NOMO-1 treated with dmso at 0.1 percent for 144 hours (cell line): ENCODE results near the gene TMEM109.

ENCODE experiments used
- DNase-seq: peaks from one replicate; lab custom pipeline; 2025; ENCODE audit not compliant: unreplicated experiment; lab: John Stamatoyannopoulos, UW

TMEM109 gene

DNA sequence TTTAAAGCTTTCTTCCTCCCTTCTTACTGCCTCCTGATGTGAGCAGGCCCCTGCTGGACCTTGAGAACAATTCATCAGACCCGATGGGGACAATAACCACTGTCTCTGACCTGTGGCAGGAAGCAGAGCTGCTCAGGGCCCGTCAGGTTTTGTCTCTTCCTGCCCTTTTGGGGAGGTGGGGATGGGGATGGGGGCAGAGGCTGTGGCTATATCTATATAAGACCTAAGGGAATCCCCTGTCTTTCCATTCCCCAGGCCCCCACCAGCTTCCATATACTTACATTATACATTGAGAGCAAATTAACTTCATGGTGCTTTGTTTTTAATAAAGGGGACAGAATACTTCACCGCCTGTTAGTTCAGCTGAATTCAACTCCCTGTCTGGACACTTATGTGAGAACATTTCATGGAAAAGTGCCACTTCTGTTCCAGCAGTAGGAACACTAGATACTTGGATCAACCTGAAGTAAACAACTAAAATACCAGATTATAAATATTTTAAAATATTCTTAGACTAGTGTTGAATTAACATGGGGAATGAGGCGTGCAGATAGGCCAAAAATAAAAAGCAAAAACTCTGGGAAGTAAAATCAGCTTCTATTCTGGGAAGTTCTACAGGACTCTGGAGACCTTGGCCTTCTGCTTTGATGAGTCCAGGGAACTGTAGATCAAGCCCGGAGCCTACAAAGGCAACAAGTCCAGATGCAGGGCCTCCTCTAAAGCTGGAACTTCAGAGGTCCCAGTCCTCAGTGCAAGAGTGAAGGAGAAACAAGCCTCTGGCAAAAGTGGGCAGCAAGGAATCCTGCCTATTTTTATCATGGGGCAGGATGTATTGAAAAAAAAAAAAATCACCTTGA lies 35.5 kb upstream of the TMEM109 start:
- no peak for DNase-seq

DNA sequence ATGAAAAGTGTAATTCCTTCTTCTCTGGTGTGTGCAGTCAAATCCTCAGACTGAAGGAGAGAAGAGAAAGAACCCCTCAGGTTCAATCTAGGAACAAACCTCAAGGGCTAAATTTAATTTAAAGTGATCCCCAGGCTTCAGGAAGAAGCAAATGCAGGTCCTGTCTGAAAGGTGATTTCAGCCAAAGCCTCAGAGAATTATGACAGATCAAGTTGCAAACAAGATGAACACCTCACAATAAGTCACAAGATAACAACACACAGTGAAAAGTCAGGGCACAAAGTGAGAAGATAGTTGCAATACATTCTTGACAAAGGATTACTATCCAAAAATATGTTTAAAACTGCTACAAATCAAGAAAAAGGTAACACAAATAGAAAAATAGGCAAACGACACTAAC lies 34.9 kb upstream of the TMEM109 start:
- no peak for DNase-seq

DNA sequence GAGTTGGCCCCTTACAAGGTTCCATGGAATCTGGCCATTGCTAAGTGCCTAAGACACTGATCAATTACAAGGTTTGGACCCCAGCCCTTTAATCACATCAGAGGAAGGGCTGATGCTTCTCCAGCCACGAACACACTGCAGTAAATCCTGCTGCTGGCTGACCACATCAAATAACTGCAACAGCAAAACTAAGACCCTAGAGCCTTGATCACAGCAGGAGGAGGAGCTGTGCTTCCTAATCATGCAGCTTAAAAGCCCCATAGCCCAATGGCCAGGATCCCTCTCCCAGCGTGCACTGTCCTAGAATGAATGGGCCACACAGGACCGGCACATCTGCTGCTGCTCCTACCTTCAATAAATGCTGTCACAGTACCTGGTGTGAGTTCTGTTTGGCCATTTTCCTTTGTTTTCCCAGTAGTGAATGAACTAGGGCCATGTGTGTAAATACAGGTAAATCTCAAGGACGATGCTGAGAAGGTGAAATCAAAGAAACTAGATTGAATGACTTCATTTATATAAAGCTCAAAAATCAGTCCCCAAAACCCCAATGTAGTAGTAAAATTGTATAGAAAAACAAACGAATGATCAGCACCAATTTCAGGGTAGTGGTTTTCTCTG lies 33.9 kb upstream of the TMEM109 start:
- no peak for DNase-seq

DNA sequence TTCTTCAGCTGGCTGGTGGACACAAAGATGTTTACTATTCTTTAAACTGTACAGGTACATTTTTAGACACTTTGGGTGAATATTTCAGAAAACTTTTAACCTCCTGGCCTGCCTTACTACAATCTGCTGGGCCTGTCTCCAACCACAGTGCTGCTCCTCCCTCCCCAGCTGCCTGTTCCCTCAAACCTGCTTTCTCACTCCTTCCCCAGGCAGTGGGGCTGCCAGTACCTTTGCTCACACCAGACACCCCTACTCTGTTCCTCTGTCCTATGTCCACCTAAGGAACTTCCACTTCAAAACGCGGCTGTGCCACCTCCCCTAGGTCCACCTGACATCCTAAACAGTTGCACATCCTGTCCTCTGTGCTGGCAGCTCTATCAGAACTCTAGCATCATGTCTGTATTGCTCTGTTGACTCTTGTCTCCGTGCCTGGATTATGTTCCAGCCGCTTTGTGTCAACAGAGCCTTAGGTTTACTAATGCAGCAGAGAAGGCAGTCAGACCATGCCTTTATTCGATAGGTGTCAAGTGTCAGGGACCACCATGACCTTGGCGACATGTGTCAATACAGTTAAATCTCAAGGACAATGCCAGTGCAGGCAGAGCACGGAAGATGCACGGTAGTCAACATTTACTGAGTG lies 33.2 kb upstream of the TMEM109 start:
- DNase-seq, result no peak

DNA sequence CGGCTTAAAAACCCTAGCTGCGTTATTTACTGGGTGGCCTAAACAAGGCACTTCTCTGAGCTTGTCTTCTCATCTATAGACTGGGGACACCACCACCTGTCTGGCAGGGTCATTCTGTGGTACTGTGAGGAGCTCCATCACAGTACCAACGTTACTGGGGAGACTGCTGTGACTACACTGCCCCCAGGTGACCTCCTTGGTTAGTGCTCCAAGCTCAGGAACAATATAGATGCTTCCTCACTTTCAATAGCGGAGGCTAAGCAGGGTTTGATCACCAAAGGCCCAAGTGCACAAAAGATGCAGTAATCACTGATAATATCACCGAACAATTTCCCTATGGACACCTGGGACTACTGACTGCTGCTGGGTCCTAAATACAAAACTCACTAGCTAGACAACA lies 26.4 kb upstream of the TMEM109 start:
- DNase-seq, result no peak

DNA sequence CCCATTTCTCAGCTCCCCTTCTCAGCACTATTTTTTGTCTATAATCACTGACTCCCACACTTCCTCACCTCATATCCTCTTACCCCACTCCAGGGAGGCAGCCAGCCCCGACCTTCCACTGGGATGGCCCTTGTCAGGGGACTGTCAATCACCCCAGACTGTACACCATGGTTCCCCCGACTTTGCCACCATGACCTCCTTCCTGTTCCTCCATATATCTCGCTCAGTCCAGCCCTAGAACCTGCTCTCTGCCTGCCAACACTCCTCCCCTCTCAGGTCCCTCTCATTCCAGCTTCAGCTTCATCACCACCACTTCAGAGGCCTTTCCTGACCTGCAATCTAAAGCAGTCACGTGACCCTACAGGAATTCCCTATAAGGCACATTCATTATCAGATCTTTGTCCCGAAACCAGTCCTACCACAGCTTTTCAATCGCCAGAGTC lies 24.1 kb upstream of the TMEM109 start:
- no peak for DNase-seq

DNA sequence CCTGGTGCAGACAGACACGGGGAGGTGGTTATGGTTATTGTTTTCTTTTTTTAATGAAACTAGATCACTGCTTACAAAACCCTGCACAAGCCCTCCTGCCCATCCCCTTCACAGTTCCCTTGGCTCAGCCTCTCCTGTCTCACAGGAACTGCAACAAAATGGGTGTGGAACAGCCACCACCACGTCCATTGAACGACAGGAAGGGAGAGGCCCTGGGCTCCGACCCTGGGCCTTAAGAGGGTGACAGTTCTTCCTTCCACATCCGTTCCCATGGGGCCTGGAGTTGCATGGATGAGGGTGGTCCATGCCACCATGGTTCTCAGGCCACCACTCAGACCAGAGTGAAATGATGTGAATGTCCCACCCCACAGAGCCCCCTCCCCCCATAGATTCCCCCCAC lies 23.3 kb upstream of the TMEM109 start:
- DNase-seq, result no peak

DNA sequence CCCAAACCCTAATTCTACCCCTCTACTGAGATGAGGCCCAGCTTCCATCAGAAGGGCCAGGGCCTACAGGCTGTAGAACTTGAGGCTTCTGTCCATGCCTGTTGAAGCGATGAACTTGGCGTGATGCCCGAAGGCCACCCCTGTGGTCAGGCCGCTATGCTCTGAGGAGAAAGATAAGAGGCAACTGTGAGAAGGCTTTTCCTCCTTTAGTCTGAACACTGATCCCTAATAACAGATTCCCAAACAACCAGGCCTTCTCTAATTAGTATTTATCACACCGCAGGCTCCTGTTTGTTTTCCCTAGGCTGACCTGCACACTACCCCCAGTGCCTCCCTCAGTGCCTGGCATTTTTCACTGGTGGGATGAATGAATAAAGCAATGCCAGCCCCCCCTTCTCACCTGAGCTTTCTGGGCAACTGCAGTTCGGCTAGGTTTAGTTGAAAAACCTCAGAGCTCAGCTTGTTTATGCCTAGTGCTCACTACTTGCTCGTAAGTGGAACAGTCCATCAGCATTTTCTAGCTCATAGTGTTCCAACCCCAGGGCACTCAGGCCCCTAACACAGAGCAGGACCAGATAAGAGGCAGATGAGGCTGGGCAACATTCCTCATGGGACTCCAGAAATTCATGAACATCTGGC lies 22.7 kb upstream of the TMEM109 start:
- no peak for DNase-seq

DNA sequence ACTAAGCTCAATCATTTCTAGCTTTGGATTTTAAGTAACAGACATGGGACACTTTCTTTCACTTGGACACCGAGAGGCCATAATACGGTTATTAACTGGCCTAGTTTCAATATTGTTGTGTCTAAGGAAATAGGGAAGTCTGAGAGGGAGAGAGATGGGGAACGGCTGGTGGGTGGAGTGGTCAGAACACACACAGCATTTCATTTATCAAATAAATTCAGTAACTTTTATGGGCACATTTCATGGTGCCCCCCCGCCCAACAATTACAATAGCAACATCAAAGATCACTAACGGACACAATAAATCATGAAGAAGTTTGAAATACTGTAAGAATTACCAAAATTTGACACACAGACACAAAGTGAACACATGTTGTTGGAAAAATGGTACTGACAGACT lies 18.3 kb upstream of the TMEM109 start:
- DNase-seq, result no peak

DNA sequence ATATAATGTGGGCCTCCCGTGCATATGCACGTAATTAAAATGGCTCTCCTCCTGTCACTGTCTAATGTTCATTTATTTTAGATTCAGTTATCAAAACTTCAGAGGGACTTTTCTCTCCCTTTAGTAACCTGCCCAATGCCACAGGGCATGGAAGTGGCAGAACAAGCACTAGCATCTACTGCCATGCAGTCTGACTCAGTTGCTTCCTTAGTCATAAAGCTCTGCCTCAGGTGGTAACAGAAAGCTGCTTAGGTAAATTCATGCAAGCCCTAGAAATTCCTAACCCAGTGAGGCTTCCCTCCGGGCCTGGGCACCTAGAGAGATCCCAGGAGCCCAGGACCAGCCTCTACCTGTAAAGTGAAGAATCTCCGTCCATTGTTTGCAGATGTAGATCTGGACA lies 16.5 kb upstream of the TMEM109 start:
- DNase-seq, result no peak

DNA sequence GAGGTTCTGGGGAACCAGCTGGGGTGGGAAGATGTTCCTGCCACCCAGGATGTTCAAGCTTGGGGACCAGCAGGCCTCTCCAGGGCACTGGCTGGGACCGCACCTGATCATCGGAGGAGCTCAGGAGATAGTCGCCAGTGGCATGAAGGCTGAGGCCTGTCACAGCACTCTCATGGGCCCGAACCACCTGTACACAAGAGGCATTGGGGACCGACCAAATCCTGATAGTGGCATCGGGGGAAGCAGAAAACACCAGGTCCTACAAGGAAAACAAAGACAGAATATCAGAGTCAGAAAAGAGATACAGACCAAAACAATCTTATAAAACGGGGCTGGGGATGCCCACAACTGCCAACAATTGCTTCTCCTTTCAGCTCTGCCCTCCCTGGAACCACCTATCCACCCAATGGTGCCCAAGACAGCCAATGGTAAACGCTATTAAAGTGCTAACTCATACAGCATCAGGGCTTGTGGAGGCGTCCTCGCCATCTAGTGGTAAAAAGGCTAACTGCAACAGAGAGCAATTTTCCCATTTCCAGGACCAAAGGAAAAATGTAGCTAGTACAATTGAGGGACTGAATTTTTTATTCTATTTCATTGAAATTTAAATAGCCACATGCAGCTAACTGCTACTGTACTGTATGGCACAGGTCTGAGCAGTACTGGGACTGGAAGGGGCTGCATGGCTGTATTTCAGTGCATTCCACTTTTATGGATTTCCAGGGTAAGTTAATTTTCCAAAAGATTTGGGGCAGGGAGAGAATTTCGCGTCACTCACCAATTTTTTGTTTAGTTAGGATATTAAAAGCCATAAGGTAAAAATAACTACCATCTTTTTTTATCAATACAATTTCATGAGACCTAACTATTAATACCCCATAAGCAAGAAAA lies 14.7 kb upstream of the TMEM109 start:
- DNase-seq, result no peak

DNA sequence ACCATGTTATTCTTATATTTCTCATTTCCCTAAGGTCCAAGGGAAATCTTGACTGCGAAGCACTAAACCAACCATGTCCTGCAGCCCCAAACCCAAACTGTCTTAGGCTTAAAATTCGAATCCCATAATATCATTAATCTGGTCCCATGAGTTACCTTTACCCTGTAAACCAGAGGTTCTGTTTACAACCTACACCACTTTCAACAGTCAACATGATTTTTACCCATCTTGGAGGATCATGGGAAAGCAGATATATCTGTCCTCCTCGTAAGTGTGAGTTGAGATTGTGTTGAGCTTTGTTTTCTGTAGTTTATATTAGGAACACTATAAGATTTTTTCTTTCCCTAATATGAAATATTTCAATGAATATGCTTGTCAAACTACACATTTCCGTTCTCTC lies 14.0 kb upstream of the TMEM109 start:
- no peak for DNase-seq

DNA sequence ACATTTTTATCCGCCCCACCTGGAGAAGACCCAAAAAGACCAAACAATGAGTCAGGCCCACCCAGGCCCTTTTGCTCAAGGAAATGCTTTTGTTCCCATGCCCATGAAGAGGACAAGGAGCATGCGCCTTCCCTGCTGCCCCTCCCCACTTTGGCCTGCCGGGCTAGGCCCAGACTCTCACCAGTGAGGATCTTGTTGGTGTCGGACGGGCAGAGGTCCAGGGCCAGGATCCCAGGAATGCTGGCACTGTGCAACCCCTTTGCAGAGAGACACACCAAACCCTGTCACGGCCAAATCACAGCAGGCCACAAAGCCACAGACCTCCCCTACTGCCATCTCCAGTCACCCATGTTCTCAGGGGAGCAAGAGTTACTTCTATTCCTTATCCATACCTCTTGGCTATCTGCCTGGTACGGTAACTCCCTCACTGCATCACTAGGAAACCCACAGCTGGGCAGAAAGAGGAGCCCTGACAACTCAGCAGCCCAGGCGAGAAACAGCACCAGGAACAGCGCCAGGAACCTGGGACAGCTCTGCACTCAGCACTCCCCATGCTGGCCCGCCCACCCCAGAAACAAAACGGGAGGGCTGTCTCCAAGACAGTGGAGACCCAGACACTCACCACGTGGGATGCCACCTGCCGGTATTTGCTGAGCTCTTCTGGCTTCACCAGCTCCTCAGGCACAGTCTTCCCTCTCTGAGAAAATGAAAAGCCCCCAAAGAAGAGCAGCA lies 13.1 kb upstream of the TMEM109 start:
- DNase-seq, result no peak

DNA sequence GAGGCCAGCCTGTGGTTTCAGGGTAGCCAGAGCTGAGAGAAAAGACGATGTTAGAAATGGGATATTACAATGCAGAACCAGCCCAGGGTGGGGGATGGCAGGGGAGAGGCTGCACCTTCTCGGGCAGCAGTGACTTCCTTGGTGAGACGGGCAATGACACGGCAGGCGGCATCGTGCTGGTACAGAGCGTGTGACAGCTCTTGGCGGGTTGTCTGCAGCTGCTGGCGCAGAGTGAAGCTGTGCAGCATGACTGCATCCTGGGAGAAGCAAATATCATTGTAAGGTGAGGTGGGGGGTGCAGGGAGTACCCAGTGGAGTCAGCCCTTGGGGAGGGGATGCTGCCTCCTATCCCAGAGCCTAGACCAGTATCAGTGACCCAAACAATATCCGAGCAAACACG lies 11.3 kb upstream of the TMEM109 start:
- DNase-seq, result no peak

DNA sequence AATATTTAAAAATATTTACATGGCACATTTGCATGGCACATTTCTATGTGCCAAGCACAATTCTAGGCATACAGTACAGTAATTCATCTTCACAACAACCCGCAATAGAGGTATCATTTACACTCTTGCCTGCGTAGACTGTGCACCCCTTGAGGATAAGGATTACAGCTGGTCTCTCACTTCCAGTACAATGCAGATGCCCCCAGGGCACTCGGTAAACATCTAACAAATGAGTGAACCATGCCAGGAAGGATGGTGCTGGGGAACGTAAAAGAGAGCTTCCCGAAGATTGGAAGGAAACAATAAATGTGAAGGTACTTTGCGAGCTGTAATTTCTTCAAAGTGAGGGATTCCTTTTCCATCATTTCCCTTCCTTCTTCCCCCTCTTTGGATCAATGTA lies 8.9 kb upstream of the TMEM109 start:
- DNase-seq, result no peak

DNA sequence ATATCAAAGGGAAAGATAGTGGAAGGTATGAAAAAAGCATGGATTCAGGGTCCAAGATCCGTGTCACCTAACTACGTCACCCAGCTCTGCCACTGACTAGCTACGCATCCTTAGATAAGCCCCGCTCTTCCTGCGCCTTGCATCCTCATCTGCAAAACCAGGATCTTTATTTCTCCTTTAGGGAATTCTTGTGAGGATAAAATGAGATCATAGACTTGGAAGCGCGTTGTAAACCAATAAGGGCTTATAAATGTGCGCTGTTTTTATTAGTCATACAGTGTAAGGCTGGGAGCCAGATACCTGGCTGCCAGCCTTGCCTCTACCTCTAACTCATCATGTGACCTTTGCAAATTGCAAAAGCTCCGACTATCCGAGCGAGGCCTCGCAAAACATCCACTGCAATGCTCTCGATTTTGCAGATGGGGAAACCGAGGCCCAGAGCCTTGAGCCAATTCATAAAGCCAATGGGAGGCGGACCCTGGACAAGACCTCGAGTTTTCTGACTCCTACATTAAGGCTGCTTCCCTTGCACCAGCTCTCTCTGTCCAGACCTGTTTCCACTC lies 8.3 kb upstream of the TMEM109 start:
- DNase-seq, result no peak

DNA sequence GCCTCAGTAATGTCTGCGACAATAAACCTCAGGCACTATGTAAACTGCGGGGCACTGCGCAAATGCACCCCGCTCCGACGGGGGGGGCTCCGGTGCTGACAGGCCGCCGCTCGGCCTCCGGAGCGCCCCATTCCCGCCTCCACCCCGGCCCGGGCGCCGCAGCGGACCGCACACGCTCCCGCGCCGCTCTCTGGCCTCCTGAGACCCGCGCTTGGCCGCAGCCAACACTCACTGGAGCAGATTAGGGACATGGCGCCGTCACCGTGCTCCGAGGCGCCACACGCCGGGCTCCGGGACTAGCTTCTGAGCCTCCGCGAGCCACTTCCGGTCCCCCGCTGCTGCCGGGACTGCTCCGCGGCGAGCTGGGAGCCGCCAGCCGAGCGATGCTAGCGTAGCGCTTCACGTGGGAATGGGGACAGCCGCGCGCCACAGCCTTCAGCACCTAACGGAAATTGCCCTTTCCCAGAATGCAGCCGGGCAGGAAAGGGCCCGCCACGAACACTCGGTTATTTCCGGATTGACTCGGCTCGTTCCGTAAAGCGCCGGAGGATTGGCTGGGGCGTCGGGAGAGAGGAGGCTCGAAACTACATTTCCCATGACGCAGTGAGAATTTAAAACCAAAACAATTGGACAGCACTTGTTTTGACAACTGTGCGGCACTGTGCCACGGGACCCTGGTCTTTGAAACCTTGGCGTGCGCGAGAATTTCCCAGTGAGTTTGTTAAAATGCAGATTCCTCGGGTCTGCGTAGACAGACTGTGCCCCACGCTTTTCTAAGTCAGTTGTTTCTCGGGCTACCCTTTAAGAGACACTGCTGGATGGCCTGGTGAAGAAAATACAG lies 7.6 kb upstream of the TMEM109 start, which contains the start of gene PRPF19:
PRPF19 (minus strand) TSS at position 454 of the 841 bp plus-strand sequence; CDS start at position 251, 203 bp downstream.
- DNase-seq, result peak; percentile 98

DNA sequence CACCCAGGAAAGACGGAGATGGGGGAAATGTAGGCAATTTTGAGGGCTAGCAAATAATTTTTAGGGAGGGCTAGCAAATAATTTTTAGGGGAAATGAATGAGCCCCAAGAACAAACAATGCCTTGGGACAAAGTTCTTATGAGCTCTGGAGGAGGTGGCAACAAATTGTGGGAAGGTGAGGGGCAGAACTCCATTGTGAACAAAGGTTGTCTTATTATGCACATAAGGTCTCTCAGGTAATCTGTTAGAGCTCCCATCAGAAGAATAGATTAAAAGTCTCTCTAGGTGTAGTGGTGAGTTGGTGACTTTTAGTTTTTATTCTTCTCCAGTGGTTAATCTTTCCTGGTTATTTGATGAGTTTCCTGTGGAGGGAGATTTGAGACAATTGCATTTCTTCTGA lies 5.2 kb upstream of the TMEM109 start:
- DNase-seq, result no peak
